Hypothalamus (tissue), 51 donors: ENCODE data around the gene RPS28.

ENCODE experiments used
- DNase-seq, 51 donors: peaks; one replicate each; lab custom pipeline; 2025; lab: John Stamatoyannopoulos, UW

The RPS28 gene

DNA sequence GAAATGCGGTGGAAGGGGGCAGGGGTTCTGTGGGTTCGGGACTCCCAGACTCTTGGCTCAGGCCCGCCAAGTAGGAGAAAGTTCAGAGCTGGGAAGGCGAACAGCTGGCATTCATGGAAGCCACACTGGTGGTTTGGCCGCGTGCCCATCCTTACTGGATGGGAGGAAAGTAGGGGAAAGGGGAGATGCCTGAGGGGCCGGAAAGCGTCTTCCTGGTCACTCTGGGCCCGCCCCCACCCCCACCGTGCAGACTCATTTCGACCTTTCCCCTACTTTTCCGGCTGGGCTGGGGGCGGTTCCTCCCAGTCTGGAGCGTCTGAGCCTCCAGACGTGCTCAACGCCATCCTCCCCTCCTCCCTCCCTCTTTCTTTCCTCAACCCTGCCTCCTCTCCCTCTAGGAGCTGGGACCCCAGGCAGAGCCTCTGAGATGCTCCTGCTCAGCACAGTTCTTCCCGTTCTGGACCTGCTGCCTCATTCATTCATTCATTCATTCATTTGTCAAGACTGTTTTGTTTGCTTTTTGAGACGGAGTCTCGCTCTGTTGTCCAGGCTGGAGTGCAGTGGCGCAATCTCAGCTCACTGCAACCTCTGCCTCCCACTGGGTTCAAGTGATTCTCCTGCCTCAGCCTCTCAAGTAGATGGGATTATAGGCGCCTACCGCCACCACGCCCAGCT lies 46.2 kb downstream of the RPS28 start:
- DNase-seq: peak in 48 of 51 donors; percentile 22 to 89 (median 72)

DNA sequence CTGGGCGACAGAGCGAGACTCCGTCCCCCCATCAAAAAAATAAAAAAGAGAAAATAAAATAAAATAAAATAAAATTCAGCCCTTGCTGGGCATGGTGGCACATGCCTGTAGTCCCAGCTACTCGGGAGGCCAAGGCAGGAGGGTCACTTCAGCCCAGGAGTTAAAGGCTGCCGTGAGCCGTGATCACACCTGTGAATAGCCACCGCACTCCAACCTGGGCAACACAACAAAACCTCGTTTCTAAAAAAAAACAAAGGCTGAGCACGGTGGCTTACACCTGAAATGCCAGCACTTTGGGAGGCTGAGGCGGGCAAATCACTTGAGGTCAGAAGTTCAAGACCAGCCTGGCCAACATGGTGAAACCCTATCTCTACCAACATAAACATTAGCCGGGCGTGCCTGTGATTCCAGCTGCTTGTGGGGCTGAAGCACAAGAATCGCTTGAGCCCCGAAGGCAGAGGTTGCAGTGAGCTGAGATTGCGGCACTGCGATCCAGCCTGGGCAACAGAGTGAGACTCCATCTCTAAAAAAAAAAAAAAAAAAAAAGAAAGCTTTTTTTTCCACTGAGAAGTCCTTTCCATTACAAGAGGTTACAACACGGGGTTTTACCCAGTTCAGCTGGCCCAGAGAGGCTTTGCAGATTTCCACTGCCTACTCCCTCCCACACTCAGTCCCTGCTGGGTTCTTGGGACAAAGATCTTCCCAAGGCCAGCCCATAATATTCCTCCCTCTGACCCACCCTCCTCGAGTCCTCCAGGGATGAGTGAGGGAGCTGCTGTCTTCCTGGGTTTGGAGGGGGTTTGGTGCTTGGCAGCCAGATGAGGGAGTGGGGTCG lies 49.1 kb downstream of the RPS28 start:
- no peak for DNase-seq

DNA sequence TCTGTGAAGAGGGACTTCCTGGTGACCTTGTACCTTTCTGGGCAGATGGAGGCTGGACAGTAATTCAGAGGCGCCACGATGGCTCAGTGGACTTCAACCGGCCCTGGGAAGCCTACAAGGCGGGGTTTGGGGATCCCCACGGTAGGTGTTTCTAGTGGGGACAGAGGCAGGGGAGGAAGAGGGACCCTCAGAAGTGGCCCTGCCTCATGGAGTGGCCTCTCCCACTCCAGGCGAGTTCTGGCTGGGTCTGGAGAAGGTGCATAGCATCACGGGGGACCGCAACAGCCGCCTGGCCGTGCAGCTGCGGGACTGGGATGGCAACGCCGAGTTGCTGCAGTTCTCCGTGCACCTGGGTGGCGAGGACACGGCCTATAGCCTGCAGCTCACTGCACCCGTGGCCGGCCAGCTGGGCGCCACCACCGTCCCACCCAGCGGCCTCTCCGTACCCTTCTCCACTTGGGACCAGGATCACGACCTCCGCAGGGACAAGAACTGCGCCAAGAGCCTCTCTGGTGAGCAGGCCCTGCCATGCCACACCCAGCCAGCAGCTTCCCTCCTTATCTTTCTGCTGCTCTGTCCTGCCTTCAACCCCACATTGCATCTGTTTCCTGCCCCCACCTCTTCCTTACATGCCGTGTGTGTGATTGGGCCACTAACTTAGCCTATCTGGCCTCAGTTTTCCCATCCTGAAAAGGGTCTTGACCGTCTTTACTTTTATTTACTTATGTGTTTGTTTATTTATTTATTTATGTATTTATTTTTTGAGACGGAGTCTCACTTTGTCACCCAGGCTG lies 49.9 kb downstream of the RPS28 start:
- peak in 1 of 51 donors; percentile 17 for DNase-seq
